Left renal pelvis (tissue), 4 donors: ENCODE measurements around the gene XRCC1. TPM values are rescaled to one million over a fixed set of nuclear protein-coding genes. Genes with fewer than 3 reads are reported as not detected.

Experiments
- DNase-seq, 4 donors: peaks; one replicate each; pipeline ENCODE4 v3.0.0-alpha.2; 2013; ENCODE audit warnings: low read depth in 4 of 4, low spot score in 3 of 4
- polyA plus RNA-seq, 4 donors: library from polyadenylated mRNA; unstranded; fragments of 120-200 nt; gene quantifications; one replicate each; pipeline ENCODE4 v1.2.1, GENCODE V29; 2013; ENCODE audit not compliant: insufficient read length in 4 of 4

XRCC1 gene
- polyA plus RNA-seq, 4 donors, result 49.1 to 67.6 (median 57.3) TPM

DNA sequence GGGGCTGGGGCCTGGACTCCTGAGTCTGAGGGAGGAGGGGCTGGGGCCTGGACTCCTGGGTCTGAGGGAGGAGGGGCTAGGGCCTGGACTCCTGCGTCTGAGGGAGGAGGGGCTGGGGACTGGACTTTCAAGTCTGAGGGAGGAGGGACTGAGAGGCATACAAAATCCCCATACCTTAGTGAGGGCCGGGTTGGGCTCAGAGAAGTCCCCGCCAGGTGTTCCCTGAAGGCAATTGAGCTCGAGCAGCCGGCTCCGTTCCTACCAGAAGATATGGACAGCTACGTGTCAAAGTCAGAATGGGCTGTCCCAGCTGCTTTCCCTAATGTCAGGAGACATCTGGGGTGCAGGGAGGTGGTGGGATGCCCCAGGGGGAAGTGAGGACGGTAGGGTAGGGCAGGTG, 80.2 kb downstream of the XRCC1 start:
- no peak for DNase-seq

Other genes with a start within 250 kb of the XRCC1 start
- under 1 TPM in 3 of 4 donors, not detected in 1; 0.40 to 0.66 (median 0.46) TPM for gene CD177, start 221.8 kb downstream of the XRCC1 start, polyA plus RNA-seq
- gene TEX101, start 160.6 kb downstream of the XRCC1 start, polyA plus RNA-seq, result under 1 TPM in 1 of 4 donors, not detected in 3; 0.11 TPM
- gene LYPD3, start 109.9 kb downstream of the XRCC1 start, polyA plus RNA-seq, result 1 to 10 TPM; 1.3 to 4.1 (median 2.7) TPM
- gene PHLDB3, start 70.8 kb downstream of the XRCC1 start, polyA plus RNA-seq, result 10 to 100 TPM in 1 of 4 donors, 1 to 10 TPM in 3; 6.2 to 11.6 (median 8.2) TPM
- 10 to 100 TPM; 22.2 to 30.4 (median 25.6) TPM for gene ETHE1, start 48.3 kb downstream of the XRCC1 start, polyA plus RNA-seq
- 1 to 10 TPM; 2.1 to 5.8 (median 2.4) TPM for gene ZNF575, start 42.3 kb downstream of the XRCC1 start, polyA plus RNA-seq
- 10 to 100 TPM; 15.6 to 21.0 (median 18.8) TPM for gene PINLYP, start 274 bp upstream of the XRCC1 start, polyA plus RNA-seq
- gene IRGQ, start 20.6 kb upstream of the XRCC1 start, polyA plus RNA-seq, result 10 to 100 TPM; 12.0 to 22.0 (median 17.2) TPM
- gene ZNF576, start 21.1 kb upstream of the XRCC1 start, polyA plus RNA-seq, result 10 to 100 TPM in 3 of 4 donors, 1 to 10 TPM in 1; 9.8 to 12.5 (median 11.2) TPM
- gene SRRM5, start 36.6 kb upstream of the XRCC1 start, polyA plus RNA-seq, result 1 to 10 TPM in 2 of 4 donors, under 1 TPM in 2; 0.41 to 2.3 (median 1.2) TPM
- gene ZNF428, start 44.1 kb upstream of the XRCC1 start, polyA plus RNA-seq, result 100 to 1,000 TPM in 1 of 4 donors, 10 to 100 TPM in 3; 75.2 to 118 (median 83.7) TPM
- gene CADM4, start 64.3 kb upstream of the XRCC1 start, polyA plus RNA-seq, result 10 to 100 TPM; 30.7 to 54.3 (median 43.1) TPM
- gene PLAUR, start 94.6 kb upstream of the XRCC1 start, polyA plus RNA-seq, result 10 to 100 TPM in 3 of 4 donors, 1 to 10 TPM in 1; 6.2 to 12.8 (median 10.6) TPM
- not detected for gene IRGC, start 140.5 kb upstream of the XRCC1 start, polyA plus RNA-seq
- 10 to 100 TPM; 39.9 to 67.8 (median 46.7) TPM for gene SMG9, start 179.4 kb upstream of the XRCC1 start, polyA plus RNA-seq
- gene KCNN4, start 205.4 kb upstream of the XRCC1 start, polyA plus RNA-seq, result 1 to 10 TPM in 3 of 4 donors, under 1 TPM in 1; 0.96 to 3.4 (median 1.5) TPM
- gene LYPD5, start 226.9 kb upstream of the XRCC1 start, polyA plus RNA-seq, result under 1 TPM; 0.24 to 0.58 (median 0.42) TPM